ENCODE data around the gene GZMM. TPM values are rescaled to one million over a fixed set of nuclear protein-coding genes. Genes with fewer than 3 reads are reported as not detected.

GZMM gene
- total and polyA plus RNA-seq, 2 experiments from 2014 or later: not detected

DNA sequence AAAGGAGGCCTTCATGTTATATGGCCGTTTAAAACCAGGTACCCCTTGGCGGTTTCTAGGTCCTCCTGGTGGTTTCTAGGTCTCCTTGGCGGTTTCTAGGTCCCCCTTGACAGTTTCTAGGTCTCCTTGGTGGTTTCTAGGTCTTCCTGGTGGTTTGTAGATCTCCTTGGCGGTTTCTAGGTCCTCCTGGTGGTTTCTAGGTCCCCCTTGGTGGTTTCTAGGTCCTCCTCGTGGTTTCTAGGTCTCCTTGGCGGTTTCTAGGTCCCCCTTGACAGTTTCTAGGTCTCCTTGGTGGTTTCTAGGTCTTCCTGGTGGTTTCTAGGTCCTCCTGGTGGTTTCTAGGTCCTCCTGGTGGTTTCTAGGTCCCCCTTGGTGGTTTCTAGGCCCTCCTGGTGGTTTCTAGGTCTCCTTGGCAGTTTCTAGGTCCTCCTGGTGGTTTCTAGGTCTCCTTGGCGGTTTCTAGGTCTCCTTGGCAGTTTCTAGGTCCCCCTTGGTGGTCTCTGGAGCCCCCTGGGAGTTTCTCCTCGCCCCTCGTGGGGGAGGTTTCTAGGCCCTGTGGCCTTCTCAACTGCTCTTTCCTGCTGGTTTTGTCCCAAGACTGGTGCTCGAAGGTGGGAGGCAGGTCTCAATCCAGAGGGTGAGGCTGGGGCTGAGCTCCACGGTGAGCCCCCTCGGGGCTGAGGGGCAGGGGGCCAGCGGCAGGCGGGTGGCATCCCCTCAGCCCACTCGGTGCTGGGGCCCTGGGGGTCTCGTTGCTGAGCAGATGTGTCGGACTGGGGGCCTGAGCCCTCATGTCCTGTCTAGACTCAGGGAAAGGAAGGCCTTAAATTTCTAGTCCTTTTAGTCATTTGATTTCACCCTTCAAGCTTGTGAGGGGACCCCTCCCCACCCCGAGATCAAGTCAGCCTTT lies 53.8 kb downstream of the GZMM start:
- Histone ChIP-seq H2AFZ (no peak overlapping the region), H3K27me3 (peaks cover 4% of the 10 kb centered on the region), H3K9me3 (ENCODE audit: low read depth) (no peaks in the 10 kb centered on the region), H4K20me1 (ENCODE audit: insufficient read depth, poor library complexity, severe bottlenecking) (no peaks in the 10 kb centered on the region), H3K4me3 (no peak overlapping the region), H3K36me3 (replicated peaks; ENCODE audit: insufficient read depth, low read depth) (no peaks in the 10 kb centered on the region), H3K9me2 (replicated peaks; ENCODE audit: insufficient read depth) (no peaks in the 10 kb centered on the region), H3K27ac (no peak overlapping the region), H3K4me1 (ENCODE audit: insufficient read depth) (no peaks in the 10 kb centered on the region), H3K79me2 (no peaks in the 10 kb centered on the region), H3K4me2 (no peak overlapping the region)
- no peak for DNase-seq (ENCODE audit: low spot score)
- no peak for TF ChIP-seq EZH2 (IDR thresholded peaks at IDR 0.05; ENCODE audit: borderline replicate concordance)
- TF ChIP-seq EZH2phosphoT487 (IDR thresholded peaks at IDR 0.05; ENCODE audit: low read depth, severe bottlenecking, unreplicated experiment): no peak
- TF ChIP-seq, protein P1, sequence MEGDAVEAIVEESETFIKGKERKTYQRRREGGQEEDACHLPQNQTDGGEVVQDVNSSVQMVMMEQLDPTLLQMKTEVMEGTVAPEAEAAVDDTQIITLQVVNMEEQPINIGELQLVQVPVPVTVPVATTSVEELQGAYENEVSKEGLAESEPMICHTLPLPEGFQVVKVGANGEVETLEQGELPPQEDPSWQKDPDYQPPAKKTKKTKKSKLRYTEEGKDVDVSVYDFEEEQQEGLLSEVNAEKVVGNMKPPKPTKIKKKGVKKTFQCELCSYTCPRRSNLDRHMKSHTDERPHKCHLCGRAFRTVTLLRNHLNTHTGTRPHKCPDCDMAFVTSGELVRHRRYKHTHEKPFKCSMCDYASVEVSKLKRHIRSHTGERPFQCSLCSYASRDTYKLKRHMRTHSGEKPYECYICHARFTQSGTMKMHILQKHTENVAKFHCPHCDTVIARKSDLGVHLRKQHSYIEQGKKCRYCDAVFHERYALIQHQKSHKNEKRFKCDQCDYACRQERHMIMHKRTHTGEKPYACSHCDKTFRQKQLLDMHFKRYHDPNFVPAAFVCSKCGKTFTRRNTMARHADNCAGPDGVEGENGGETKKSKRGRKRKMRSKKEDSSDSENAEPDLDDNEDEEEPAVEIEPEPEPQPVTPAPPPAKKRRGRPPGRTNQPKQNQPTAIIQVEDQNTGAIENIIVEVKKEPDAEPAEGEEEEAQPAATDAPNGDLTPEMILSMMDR (IDR thresholded peaks at IDR 0.05; ENCODE audit: poor library complexity): no peak
- WGBS (ENCODE audit: low lambda C conversion rate, missing lambda C conversion rate): 82% methylated on average over 17 of the region's 18 CpGs

Other genes starting within 250 kb of the GZMM start
- gene MIER2, start 199.3 kb upstream of the GZMM start, total RNA-seq: 8.4 and 9.9 TPM in 2 replicates
- gene MIER2, start 199.3 kb upstream of the GZMM start, polyA plus RNA-seq: 46.6 and 47.3 TPM in 2 replicates
- 1.9 and 3.4 TPM in 2 replicates for gene C2CD4C, start 134.9 kb upstream of the GZMM start, total RNA-seq
- gene C2CD4C, start 134.9 kb upstream of the GZMM start, polyA plus RNA-seq: 2.7 and 4.6 TPM in 2 replicates
- gene SHC2, start 83.0 kb upstream of the GZMM start, total RNA-seq: 50.3 and 50.8 TPM in 2 replicates
- gene SHC2, start 83.0 kb upstream of the GZMM start, polyA plus RNA-seq: 111 and 127 TPM in 2 replicates
- gene MADCAM1, start 47.6 kb upstream of the GZMM start, total RNA-seq: 1.2 and 4.0 TPM in 2 replicates
- gene MADCAM1, start 47.6 kb upstream of the GZMM start, polyA plus RNA-seq: 1.8 and 2.9 TPM in 2 replicates
- 35.8 and 44.9 TPM in 2 replicates for gene TPGS1, start 36.6 kb upstream of the GZMM start, total RNA-seq
- 61.0 and 69.0 TPM in 2 replicates for gene TPGS1, start 36.6 kb upstream of the GZMM start, polyA plus RNA-seq
- gene CDC34, start 12.3 kb upstream of the GZMM start, total RNA-seq: 89.9 and 105 TPM in 2 replicates
- 196 and 197 TPM in 2 replicates for gene CDC34, start 12.3 kb upstream of the GZMM start, polyA plus RNA-seq
- gene BSG, start 28.5 kb downstream of the GZMM start, total RNA-seq: 509 and 545 TPM in 2 replicates
- 1,282 and 1,292 TPM in 2 replicates for gene BSG, start 28.5 kb downstream of the GZMM start, polyA plus RNA-seq
- 0.30 and 0.44 TPM in 2 replicates for gene HCN2, start 45.8 kb downstream of the GZMM start, total RNA-seq
- 0.16 and 0.21 TPM in 2 replicates for gene HCN2, start 45.8 kb downstream of the GZMM start, polyA plus RNA-seq
- 38.7 and 41.9 TPM in 2 replicates for gene POLRMT, start 89.5 kb downstream of the GZMM start, total RNA-seq
- gene POLRMT, start 89.5 kb downstream of the GZMM start, polyA plus RNA-seq: 59.5 and 60.7 TPM in 2 replicates
- 0.20 TPM in 1 of 2 replicates, not detected in the other for gene FGF22, start 95.8 kb downstream of the GZMM start, total RNA-seq
- gene FGF22, start 95.8 kb downstream of the GZMM start, polyA plus RNA-seq: 0.18 and 0.70 TPM in 2 replicates
- gene RNF126, start 119.2 kb downstream of the GZMM start, total RNA-seq: 42.7 and 43.9 TPM in 2 replicates
- 84.7 and 89.6 TPM in 2 replicates for gene RNF126, start 119.2 kb downstream of the GZMM start, polyA plus RNA-seq
- gene FSTL3, start 132.3 kb downstream of the GZMM start, total RNA-seq: 106 and 131 TPM in 2 replicates
- gene FSTL3, start 132.3 kb downstream of the GZMM start, polyA plus RNA-seq: 171 and 209 TPM in 2 replicates
- 0.16 and 2.4 TPM in 2 replicates for gene PRSS57, start 151.4 kb downstream of the GZMM start, total RNA-seq
- 1.2 TPM in 1 of 2 replicates, not detected in the other for gene PRSS57, start 151.4 kb downstream of the GZMM start, polyA plus RNA-seq
- gene PALM, start 164.9 kb downstream of the GZMM start, total RNA-seq: 27.2 and 34.9 TPM in 2 replicates
- gene PALM, start 164.9 kb downstream of the GZMM start, polyA plus RNA-seq: 22.1 and 23.0 TPM in 2 replicates
- 35.7 and 43.7 TPM in 2 replicates for gene MISP, start 207.1 kb downstream of the GZMM start, total RNA-seq
- gene MISP, start 207.1 kb downstream of the GZMM start, polyA plus RNA-seq: 38.4 and 50.9 TPM in 2 replicates